Kidney (tissue), 14 donors: ENCODE measurements around the gene C2CD2. TPM values are rescaled to one million over a fixed set of nuclear protein-coding genes. Genes with fewer than 3 reads are reported as not detected.
A peak's percentile ranks its signal among the peaks of the same experiment; 100 is the strongest.

ENCODE experiments used
- DNase-seq, 5 donors: peaks; one replicate each; pipeline ENCODE4 v3.0.0-alpha.2; 2013 to 2020
- FAIRE-seq: peaks from 2 replicates; lab custom pipeline; 2012; peaks lifted over from hg19 to GRCh38; lab: Jason Lieb, UNC
- H3K27ac ChIP-seq, 2 donors: one replicate each; pipeline ENCODE4 v1.7.0; 2013; ENCODE audit warnings: low read depth in 2 of 2, low read length in 2 of 2, inconsistent platforms in 1 of 2
- H3K27me3 ChIP-seq: one replicate; pipeline ENCODE4 v1.7.1; 2013; ENCODE audit warnings: low read length, inconsistent platforms; ENCODE audit not compliant: control insufficient read depth, insufficient read depth
- H3K36me3 ChIP-seq, 3 donors: one replicate each; pipeline versions ENCODE4 v1.7.0 to v1.7.1; 2013; ENCODE audit warnings: low read length in 3 of 3, control low read depth in 1 of 3, inconsistent platforms in 1 of 3; ENCODE audit not compliant: insufficient read depth in 3 of 3, control insufficient read depth in 2 of 3
- H3K4me1 ChIP-seq, 3 donors: one replicate each; pipeline versions ENCODE4 v1.7.0 to v1.7.1; 2013; ENCODE audit warnings: low read length in 3 of 3, inconsistent platforms in 1 of 3, low read depth in 1 of 3; ENCODE audit not compliant: control insufficient read depth in 2 of 3, insufficient read depth in 2 of 3
- H3K4me3 ChIP-seq, 3 donors: one replicate each; pipeline versions ENCODE4 v1.7.0 to v1.8.1; 2013; ENCODE audit warnings: low read length in 3 of 3, control low read depth in 1 of 3, inconsistent platforms in 1 of 3
- H3K9ac ChIP-seq, 3 donors: one replicate each; pipeline versions ENCODE4 v1.7.0 to v1.7.1; 2013; ENCODE audit warnings: low read length in 3 of 3, control low read depth in 1 of 3, inconsistent platforms in 1 of 3
- H3K9me3 ChIP-seq, 3 donors: one replicate each; pipeline versions ENCODE4 v1.7.0 to v1.7.1; 2013; ENCODE audit warnings: low read length in 3 of 3, control low read depth in 1 of 3, inconsistent platforms in 1 of 3; ENCODE audit not compliant: control insufficient read depth in 2 of 3, insufficient read depth in 1 of 3
- intact Hi-C: fragments of 100-400 bp; cut with DNase I; formaldehyde crosslinking; loops from one replicate; pipeline ENCODE4 v1.11.1; 2022
- polyA plus RNA-seq: library from polyadenylated mRNA; stranded (reverse); fragments of 350-450 nt; fragmentation: Illumina TruSeq; extraction: RNeasy Lipid Tissue Mini Kit (QIAGEN cat#74804); gene quantifications from one replicate; pipeline ENCODE4 v1.2.3, GENCODE V29; 2014; ENCODE audit warnings: low read depth, low replicate concordance; ENCODE audit not compliant: insufficient read depth
- total RNA-seq: library from RNA; stranded (reverse); fragmentation: NEBNext Ultra II Directional; extraction: Animal tissue kit (Norgen Biotek cat#: 25700); gene quantifications from one replicate; pipeline ENCODE4 v1.2.1, GENCODE V29; 2021
- TF ChIP-seq, protein P1 (sequence below): IDR thresholded peaks from 3 replicates; pipeline ENCODE4 v1.5.1; 2012; ENCODE audit warnings: mild to moderate bottlenecking, moderate library complexity, borderline replicate concordance; ENCODE audit not compliant: insufficient read depth; ENCODE audit errors: extremely low read depth
- donor health status: control.
- donor health status: control.
- donor health status: control.
- donor health status: control.
- donor health status: control.
- donor health status: DM: yes; HTN: yes; CAD: no.
- donor health status: Normal renal cell carcinoma (clear cell type).

C2CD2 gene
- total and polyA plus RNA-seq, 2 donors from 2014 or later = 7.6 to 25.6 TPM

DNA sequence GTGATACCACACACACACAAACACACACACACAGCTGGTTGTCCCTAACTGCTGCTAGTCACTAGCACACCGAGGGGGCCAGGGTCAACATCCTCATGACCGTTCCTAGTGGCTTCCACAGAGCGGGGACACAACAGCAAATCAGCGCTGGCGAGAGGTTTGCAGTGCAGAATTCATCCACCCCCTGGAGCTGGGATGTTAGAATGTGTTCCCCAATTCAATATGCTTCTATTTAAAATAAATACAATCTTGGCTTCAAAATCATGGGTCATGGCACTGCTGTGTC lies 16.2 kb upstream of the C2CD2 start:
- DNase-seq (no peak), FAIRE-seq (no peak)
- Histone ChIP-seq H3K4me3 (no peak overlapping the region), H3K27ac (no peak overlapping the region), H3K27me3 (no peaks in the 10 kb centered on the region), H3K9ac (no peak overlapping the region), H3K36me3 (no peaks in the 10 kb centered on the region), H3K4me1 (peaks cover 0 to 4% (median 0%) of the 10 kb centered on the region in 3 donors), H3K9me3 (no peaks in the 10 kb centered on the region)
- intact Hi-C loops = no loop called here
- TF ChIP-seq, protein P1, sequence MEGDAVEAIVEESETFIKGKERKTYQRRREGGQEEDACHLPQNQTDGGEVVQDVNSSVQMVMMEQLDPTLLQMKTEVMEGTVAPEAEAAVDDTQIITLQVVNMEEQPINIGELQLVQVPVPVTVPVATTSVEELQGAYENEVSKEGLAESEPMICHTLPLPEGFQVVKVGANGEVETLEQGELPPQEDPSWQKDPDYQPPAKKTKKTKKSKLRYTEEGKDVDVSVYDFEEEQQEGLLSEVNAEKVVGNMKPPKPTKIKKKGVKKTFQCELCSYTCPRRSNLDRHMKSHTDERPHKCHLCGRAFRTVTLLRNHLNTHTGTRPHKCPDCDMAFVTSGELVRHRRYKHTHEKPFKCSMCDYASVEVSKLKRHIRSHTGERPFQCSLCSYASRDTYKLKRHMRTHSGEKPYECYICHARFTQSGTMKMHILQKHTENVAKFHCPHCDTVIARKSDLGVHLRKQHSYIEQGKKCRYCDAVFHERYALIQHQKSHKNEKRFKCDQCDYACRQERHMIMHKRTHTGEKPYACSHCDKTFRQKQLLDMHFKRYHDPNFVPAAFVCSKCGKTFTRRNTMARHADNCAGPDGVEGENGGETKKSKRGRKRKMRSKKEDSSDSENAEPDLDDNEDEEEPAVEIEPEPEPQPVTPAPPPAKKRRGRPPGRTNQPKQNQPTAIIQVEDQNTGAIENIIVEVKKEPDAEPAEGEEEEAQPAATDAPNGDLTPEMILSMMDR = no peak

- H3K9ac ChIP-seq = no peak overlapping the region
- DNase-seq = no peak
Measured at GRCh38 chr21:41967708-41968107, 13.9 kb upstream of the C2CD2 start.

GRCh38 chr21:41966872-41967621 lies 13.2 kb upstream of the C2CD2 start:
- H3K4me3 ChIP-seq = no peak overlapping the region
- TF ChIP-seq, protein P1 = no peak
- H3K27ac ChIP-seq = no peak overlapping the region
- intact Hi-C loops = no loop called here
- FAIRE-seq (no peak), DNase-seq (peak in 1 of 5 donors; percentile 34)
- H3K9me3 ChIP-seq = no peaks in the 10 kb centered on the region
- no peaks in the 10 kb centered on the region for H3K27me3 ChIP-seq
- H3K4me1 ChIP-seq = peaks cover 0 to 4% (median 0%) of the 10 kb centered on the region in 3 donors
- no peak overlapping the region for H3K9ac ChIP-seq
- no peaks in the 10 kb centered on the region for H3K36me3 ChIP-seq

More at GRCh38 chr21:41967708-41968107, 13.9 kb upstream of the C2CD2 start:
- no peaks in the 10 kb centered on the region for H3K27me3 ChIP-seq
- H3K9me3 ChIP-seq = no peaks in the 10 kb centered on the region
- H3K27ac ChIP-seq = no peak overlapping the region
- intact Hi-C loops = no loop called here
- TF ChIP-seq, protein P1 = no peak
- no peak overlapping the region for H3K4me3 ChIP-seq
- H3K36me3 ChIP-seq = no peaks in the 10 kb centered on the region
- no peak for FAIRE-seq
- H3K4me1 ChIP-seq = peaks cover 0 to 4% (median 0%) of the 10 kb centered on the region in 3 donors
